ENCODE results near the gene DUSP22.

- TF ChIP-seq CTCF (IDR thresholded peaks at IDR 0.05; ENCODE audit: insufficient read depth, low read depth, low read length): no peak
- TF ChIP-seq EZH2 (IDR thresholded peaks at IDR 0.05; ENCODE audit: insufficient read depth, low read length): no peak
Measured at GRCh38 chr6:369559-370431, 77.5 kb downstream of the DUSP22 start.
